ENCODE data around the gene VWA3A. TPM values are rescaled to one million over a fixed set of nuclear protein-coding genes. Genes with fewer than 3 reads are reported as not detected.
"Not testable (repeated sequence)": the region's sequence is repeated elsewhere in the genome, so short reads cannot be mapped to it uniquely, and the experiment has no call there.

VWA3A gene
- total RNA-seq, 1 donor from 2014 or later, result 0.56 TPM

GRCh38 chr16:22144520-22144919 lies 52.2 kb downstream of the VWA3A start:
- no peaks in the 10 kb centered on the region for H3K36me3 Mint-ChIP-seq (ENCODE audit: low read depth, unreplicated experiment)
- no peaks in the 10 kb centered on the region for H3K4me1 Mint-ChIP-seq (ENCODE audit: unreplicated experiment)
- no peaks in the 10 kb centered on the region for H3K27me3 Mint-ChIP-seq (ENCODE audit: unreplicated experiment)
- no peak overlapping the region for H3K4me3 Mint-ChIP-seq (ENCODE audit: unreplicated experiment)
- no peaks in the 10 kb centered on the region for H3K9me3 Mint-ChIP-seq (ENCODE audit: unreplicated experiment)
- no peak for DNase-seq (ENCODE audit: low spot score)
- TF ChIP-seq, protein P1, sequence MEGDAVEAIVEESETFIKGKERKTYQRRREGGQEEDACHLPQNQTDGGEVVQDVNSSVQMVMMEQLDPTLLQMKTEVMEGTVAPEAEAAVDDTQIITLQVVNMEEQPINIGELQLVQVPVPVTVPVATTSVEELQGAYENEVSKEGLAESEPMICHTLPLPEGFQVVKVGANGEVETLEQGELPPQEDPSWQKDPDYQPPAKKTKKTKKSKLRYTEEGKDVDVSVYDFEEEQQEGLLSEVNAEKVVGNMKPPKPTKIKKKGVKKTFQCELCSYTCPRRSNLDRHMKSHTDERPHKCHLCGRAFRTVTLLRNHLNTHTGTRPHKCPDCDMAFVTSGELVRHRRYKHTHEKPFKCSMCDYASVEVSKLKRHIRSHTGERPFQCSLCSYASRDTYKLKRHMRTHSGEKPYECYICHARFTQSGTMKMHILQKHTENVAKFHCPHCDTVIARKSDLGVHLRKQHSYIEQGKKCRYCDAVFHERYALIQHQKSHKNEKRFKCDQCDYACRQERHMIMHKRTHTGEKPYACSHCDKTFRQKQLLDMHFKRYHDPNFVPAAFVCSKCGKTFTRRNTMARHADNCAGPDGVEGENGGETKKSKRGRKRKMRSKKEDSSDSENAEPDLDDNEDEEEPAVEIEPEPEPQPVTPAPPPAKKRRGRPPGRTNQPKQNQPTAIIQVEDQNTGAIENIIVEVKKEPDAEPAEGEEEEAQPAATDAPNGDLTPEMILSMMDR (IDR thresholded peaks at IDR 0.05; ENCODE audit: unreplicated experiment), result no peak
- H3K27ac Mint-ChIP-seq (ENCODE audit: unreplicated experiment), result no peak overlapping the region

DNA sequence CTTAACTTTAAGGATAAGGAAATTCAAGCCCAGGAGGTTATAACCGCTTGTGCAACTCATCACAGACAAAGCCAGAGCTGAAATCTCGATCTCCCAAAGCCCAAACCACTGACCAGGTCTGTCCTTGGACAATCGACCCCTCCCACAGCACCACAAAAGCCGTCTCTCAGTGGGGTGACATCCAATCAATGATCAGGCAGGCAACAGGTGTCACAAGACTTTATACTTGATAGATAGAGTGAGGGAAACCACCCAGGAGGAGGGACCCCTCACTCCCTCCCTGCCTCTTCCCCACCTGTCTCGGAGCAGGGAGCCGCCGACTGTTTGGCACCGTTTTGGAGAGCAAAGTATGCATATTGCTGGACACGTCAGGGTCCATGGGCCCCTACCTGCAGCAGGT lies 55.5 kb downstream of the VWA3A start:
- no peak overlapping the region for H3K27ac Mint-ChIP-seq (ENCODE audit: unreplicated experiment)

DNA sequence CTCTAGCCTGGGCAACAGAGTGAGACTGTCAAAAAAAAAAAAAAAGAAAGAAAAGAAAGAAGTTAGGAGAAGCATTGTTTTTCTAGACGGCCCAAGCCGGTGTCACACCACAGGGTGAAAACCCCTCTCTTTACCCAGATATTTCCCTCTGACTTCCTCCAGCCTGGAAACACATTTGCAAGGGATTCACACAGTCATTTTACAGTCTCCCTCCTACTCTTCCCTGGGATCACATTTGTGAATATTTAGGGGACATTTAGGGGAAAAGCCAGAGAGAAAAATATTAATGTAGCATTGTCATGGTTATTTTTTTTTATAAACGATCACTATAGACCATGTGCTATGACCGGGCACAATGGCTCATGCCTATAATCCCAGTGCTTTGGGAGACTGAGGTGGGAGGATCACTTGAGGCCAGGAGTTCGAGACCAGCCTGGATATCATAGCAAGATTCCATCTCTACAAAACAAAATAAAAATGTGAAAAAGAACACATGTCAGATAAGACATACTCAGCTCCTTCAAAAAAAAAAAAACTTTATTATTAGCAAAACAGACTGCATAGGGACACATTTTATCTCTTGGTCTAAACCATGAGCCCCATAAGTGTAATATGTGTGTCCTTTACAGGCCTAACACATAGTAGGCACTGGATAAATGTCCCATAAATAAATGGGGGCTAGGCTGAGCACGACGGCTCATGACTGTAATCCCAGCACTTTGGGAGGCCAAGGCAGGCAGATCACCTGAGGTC lies 59.1 kb downstream of the VWA3A start:
- H3K27ac Mint-ChIP-seq (ENCODE audit: unreplicated experiment), result no peak overlapping the region
- DNase-seq (ENCODE audit: low spot score), result no peak
- H3K27me3 Mint-ChIP-seq (ENCODE audit: unreplicated experiment), result peaks cover 7% of the 10 kb centered on the region
- H3K4me1 Mint-ChIP-seq (ENCODE audit: unreplicated experiment), result peaks cover 9% of the 10 kb centered on the region
- no peaks in the 10 kb centered on the region for H3K9me3 Mint-ChIP-seq (ENCODE audit: unreplicated experiment)
- no peaks in the 10 kb centered on the region for H3K36me3 Mint-ChIP-seq (ENCODE audit: low read depth, unreplicated experiment)
- H3K4me3 Mint-ChIP-seq (ENCODE audit: unreplicated experiment), result no peak overlapping the region
- TF ChIP-seq, protein P1 (IDR thresholded peaks at IDR 0.05; ENCODE audit: unreplicated experiment), result no peak

More for the DNA sequence above, 55.5 kb downstream of the VWA3A start:
- Mint-ChIP-seq H3K27me3 (ENCODE audit: unreplicated experiment) (peaks cover 5% of the 10 kb centered on the region), H3K9me3 (ENCODE audit: unreplicated experiment) (no peaks in the 10 kb centered on the region), H3K4me1 (ENCODE audit: unreplicated experiment) (no peaks in the 10 kb centered on the region), H3K4me3 (ENCODE audit: unreplicated experiment) (no peak overlapping the region), H3K36me3 (ENCODE audit: low read depth, unreplicated experiment) (no peaks in the 10 kb centered on the region)
- no peak for DNase-seq (ENCODE audit: low spot score)
- TF ChIP-seq, protein P1 (IDR thresholded peaks at IDR 0.05; ENCODE audit: unreplicated experiment), result no peak

DNA sequence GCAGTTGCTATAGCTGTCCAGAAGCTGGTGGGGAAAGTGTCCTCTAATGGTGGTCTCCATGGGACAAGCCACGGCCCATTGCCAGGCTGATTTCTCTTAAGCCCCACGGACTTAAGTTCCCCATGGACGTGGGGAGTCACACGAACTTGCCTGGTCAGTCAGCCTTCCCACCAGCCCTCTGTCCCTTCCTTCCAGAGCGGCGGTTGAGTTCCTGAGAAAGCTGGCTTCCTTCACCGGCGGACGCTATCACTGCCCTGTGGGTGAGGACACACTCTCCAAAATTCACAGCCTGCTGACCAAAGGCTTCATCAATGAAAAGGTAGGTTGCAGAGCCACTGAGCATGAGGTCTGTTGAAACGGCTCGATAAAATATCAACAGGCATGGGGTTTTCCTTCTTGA lies 60.0 kb downstream of the VWA3A start:
- no peak for DNase-seq (ENCODE audit: low spot score)
- peaks cover 7% of the 10 kb centered on the region for H3K27me3 Mint-ChIP-seq (ENCODE audit: unreplicated experiment)
- no peak overlapping the region for H3K4me3 Mint-ChIP-seq (ENCODE audit: unreplicated experiment)
- no peak overlapping the region for H3K27ac Mint-ChIP-seq (ENCODE audit: unreplicated experiment)
- peaks cover 9% of the 10 kb centered on the region for H3K4me1 Mint-ChIP-seq (ENCODE audit: unreplicated experiment)
- no peaks in the 10 kb centered on the region for H3K9me3 Mint-ChIP-seq (ENCODE audit: unreplicated experiment)
- TF ChIP-seq, protein P1 (IDR thresholded peaks at IDR 0.05; ENCODE audit: unreplicated experiment), result no peak
- H3K36me3 Mint-ChIP-seq (ENCODE audit: low read depth, unreplicated experiment), result no peaks in the 10 kb centered on the region

DNA sequence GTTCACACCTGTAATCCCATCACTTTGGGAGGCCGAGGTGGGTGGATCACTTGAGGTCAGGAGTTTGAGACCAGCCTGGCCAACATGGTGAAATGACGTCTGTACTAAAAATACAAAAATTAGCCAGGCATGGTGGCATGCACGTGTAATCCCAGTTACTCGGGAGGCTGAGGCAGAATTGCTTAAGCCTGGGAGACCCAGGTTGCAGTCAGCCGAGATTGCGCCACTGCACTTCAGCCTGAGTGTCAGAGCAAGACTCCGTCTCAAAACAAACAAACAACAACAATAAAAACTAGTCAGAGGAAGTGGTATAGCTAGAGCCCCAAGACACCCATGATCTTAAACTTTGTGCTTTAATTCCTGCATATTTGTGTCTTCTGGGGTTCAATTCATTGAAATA lies 60.7 kb downstream of the VWA3A start:
- not testable (repeated sequence) for H3K27me3 Mint-ChIP-seq (ENCODE audit: unreplicated experiment); DNase-seq (ENCODE audit: low spot score); H3K4me1 Mint-ChIP-seq (ENCODE audit: unreplicated experiment); H3K4me3 Mint-ChIP-seq (ENCODE audit: unreplicated experiment); H3K9me3 Mint-ChIP-seq (ENCODE audit: unreplicated experiment); H3K36me3 Mint-ChIP-seq (ENCODE audit: low read depth, unreplicated experiment); H3K27ac Mint-ChIP-seq (ENCODE audit: unreplicated experiment)
